Parathyroid adenoma (tissue), 2 donors: ENCODE measurements around the gene C16orf54.
"Not testable (repeated sequence)": the region's sequence is repeated elsewhere in the genome, so short reads cannot be mapped to it uniquely, and the experiment has no call there.

Source experiments
- H2AFZ ChIP-seq: fragments of 300-600 bp; sonication (generic); one replicate; pipeline ENCODE4 v1.7.0; 2017; ENCODE audit warnings: antibody characterized with exemption, mild to moderate bottlenecking
- H3K27ac ChIP-seq: fragments of 300-600 bp; sonication (generic); one replicate; pipeline ENCODE4 v1.7.0; 2017
- H3K27me3 ChIP-seq: fragments of 300-600 bp; sonication (generic); one replicate; pipeline ENCODE4 v1.7.0; 2017; ENCODE audit warnings: low read length; ENCODE audit not compliant: control insufficient read depth, insufficient read depth
- H3K36me3 ChIP-seq: fragments of 300-600 bp; sonication (generic); one replicate; pipeline ENCODE4 v1.7.0; 2017; ENCODE audit warnings: low read length; ENCODE audit not compliant: control insufficient read depth, insufficient read depth
- H3K4me1 ChIP-seq: fragments of 300-600 bp; sonication (generic); one replicate; pipeline ENCODE4 v1.7.0; 2017; ENCODE audit warnings: control low read depth
- H3K4me2 ChIP-seq: fragments of 300-600 bp; sonication (generic); one replicate; pipeline ENCODE4 v1.7.0; 2017; ENCODE audit warnings: low read length
- H3K4me3 ChIP-seq: fragments of 300-600 bp; sonication (generic); one replicate; pipeline ENCODE4 v1.7.0; 2017; ENCODE audit warnings: low read depth, low read length
- H3K79me2 ChIP-seq: fragments of 300-600 bp; sonication (generic); one replicate; pipeline ENCODE4 v1.7.0; 2017; ENCODE audit warnings: control low read depth
- H3K9ac ChIP-seq: fragments of 300-600 bp; sonication (generic); one replicate; pipeline ENCODE4 v1.7.0; 2017; ENCODE audit warnings: mild to moderate bottlenecking
- H3K9me3 ChIP-seq: fragments of 300-600 bp; sonication (generic); one replicate; pipeline ENCODE4 v1.7.0; 2017; ENCODE audit warnings: low read length; ENCODE audit not compliant: control insufficient read depth
- TF ChIP-seq, protein P1 (sequence below): fragments of 300-600 bp; sonication (generic); IDR thresholded peaks from one replicate; pipeline ENCODE4 v1.7.0; 2017; ENCODE audit warnings: antibody characterized with exemption, mild to moderate bottlenecking
- donor health status: primary hyperparathyroidism.

The C16orf54 gene

GRCh38 chr16:29747947-29748759 lies 2.4 kb upstream of the C16orf54 start:
- no peaks in the 10 kb centered on the region for H3K36me3 ChIP-seq
- no peak overlapping the region for H2AFZ ChIP-seq
- no peak overlapping the region for H3K9ac ChIP-seq
- H3K27me3 ChIP-seq, result no peaks in the 10 kb centered on the region
- H3K4me1 ChIP-seq, result no peaks in the 10 kb centered on the region
- no peaks in the 10 kb centered on the region for H3K79me2 ChIP-seq
- no peak overlapping the region for H3K4me2 ChIP-seq
- H3K4me3 ChIP-seq, result no peak overlapping the region
- H3K27ac ChIP-seq, result no peak overlapping the region
- H3K9me3 ChIP-seq, result no peaks in the 10 kb centered on the region
- TF ChIP-seq, protein P1, sequence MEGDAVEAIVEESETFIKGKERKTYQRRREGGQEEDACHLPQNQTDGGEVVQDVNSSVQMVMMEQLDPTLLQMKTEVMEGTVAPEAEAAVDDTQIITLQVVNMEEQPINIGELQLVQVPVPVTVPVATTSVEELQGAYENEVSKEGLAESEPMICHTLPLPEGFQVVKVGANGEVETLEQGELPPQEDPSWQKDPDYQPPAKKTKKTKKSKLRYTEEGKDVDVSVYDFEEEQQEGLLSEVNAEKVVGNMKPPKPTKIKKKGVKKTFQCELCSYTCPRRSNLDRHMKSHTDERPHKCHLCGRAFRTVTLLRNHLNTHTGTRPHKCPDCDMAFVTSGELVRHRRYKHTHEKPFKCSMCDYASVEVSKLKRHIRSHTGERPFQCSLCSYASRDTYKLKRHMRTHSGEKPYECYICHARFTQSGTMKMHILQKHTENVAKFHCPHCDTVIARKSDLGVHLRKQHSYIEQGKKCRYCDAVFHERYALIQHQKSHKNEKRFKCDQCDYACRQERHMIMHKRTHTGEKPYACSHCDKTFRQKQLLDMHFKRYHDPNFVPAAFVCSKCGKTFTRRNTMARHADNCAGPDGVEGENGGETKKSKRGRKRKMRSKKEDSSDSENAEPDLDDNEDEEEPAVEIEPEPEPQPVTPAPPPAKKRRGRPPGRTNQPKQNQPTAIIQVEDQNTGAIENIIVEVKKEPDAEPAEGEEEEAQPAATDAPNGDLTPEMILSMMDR, result no peak

GRCh38 chr16:29746518-29746917 lies 728 bp upstream of the C16orf54 start:
- H3K4me3 ChIP-seq, H3K27ac ChIP-seq, H3K9me3 ChIP-seq, H3K36me3 ChIP-seq, H3K79me2 ChIP-seq, H3K4me1 ChIP-seq, H3K9ac ChIP-seq, H2AFZ ChIP-seq, H3K27me3 ChIP-seq, H3K4me2 ChIP-seq: not testable (repeated sequence)

DNA sequence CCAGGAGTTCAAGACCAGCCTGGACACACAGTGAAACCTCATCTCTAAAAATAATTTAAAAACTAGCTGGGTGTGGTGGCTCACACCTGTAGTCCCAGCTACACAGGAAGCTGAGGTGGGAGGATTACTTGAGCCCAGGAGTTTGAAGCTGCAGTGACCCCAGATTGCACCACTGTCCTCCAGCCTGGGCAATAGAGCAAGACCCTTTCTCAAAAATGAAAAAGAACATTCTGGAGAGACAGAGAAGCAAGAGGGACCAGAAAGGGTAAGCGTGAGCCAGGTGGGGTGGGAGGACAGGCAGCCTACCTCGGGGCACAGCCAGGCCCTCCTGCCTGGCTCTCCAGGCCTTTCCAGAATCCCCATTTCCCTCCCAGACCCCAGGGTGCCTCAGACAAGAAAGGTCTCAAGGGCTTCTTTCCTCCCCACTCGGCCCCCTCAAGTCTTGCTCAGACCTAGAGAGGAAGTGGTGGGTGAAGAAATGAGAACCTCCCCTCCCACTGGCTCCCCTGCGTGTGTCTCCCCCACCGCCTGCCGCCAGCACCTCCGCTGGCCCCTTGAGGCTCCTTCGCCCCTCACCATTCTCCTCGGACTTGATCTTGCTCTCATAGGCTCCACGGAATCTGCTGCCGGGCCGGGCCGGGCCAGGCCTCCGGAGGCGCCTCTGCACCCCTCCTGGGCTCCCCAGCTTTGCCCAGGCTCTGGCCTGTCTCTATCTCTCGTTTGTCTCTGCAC lies 503 bp downstream of the C16orf54 start:
- Histone ChIP-seq H3K79me2 (no peaks in the 10 kb centered on the region), H3K9ac (no peak overlapping the region), H3K36me3 (no peaks in the 10 kb centered on the region), H3K9me3 (no peaks in the 10 kb centered on the region), H3K27ac (no peak overlapping the region), H3K4me1 (no peaks in the 10 kb centered on the region), H2AFZ (no peak overlapping the region), H3K4me2 (no peak overlapping the region), H3K4me3 (no peak overlapping the region), H3K27me3 (no peaks in the 10 kb centered on the region)
- TF ChIP-seq, protein P1, result no peak

DNA sequence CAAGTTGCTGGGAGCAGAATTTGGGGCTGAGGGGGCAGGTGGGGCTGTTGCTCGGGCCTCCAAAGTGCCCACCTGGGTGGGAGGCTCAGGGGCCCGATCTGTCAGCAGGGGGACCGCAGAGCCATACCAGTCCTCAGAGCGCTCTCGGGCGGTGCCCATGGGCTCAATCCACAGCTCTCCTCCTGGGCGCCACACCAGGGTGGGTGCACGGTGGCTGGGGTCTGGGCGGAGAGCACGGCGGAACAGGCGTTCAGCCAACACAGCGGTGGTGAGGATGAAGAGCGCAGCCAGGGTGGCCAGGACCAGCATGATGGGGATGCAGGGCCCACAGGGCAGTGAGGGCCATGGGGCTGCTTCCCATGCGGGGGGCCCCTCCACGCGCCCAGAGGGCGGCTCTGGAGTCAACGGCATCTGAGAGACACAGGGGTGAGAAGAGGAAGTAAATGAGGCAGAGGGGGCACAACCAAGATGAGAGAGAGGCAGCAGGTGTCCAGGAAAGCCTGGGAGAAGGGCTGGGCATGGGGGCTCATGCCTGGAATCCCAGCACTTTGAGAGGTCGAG lies 1.2 kb downstream of the C16orf54 start:
- H3K4me2 ChIP-seq, result no peak overlapping the region
- no peaks in the 10 kb centered on the region for H3K27me3 ChIP-seq
- H3K36me3 ChIP-seq, result no peaks in the 10 kb centered on the region
- H2AFZ ChIP-seq, result no peak overlapping the region
- H3K27ac ChIP-seq, result no peak overlapping the region
- H3K9me3 ChIP-seq, result no peaks in the 10 kb centered on the region
- no peaks in the 10 kb centered on the region for H3K4me1 ChIP-seq
- no peak overlapping the region for H3K4me3 ChIP-seq
- TF ChIP-seq, protein P1, result no peak
- no peak overlapping the region for H3K9ac ChIP-seq
- H3K79me2 ChIP-seq, result no peaks in the 10 kb centered on the region

- Histone ChIP-seq H3K4me2 (no peak overlapping the region), H3K27ac (no peak overlapping the region), H3K9me3 (no peaks in the 10 kb centered on the region), H2AFZ (no peak overlapping the region), H3K36me3 (no peaks in the 10 kb centered on the region), H3K9ac (no peak overlapping the region), H3K27me3 (no peaks in the 10 kb centered on the region), H3K79me2 (no peaks in the 10 kb centered on the region), H3K4me3 (no peak overlapping the region), H3K4me1 (no peaks in the 10 kb centered on the region)
- TF ChIP-seq, protein P1, result no peak
These were observed 1.8 kb downstream of the C16orf54 start for GRCh38 chr16:29743827-29744531.
